ENCODE measurements around the gene FAM78A. TPM values are rescaled to one million over a fixed set of nuclear protein-coding genes. Genes with fewer than 3 reads are reported as not detected.

FAM78A gene
- total RNA-seq, 1 experiment from 2014 or later: 1.3 TPM

GRCh38 chr9:131227112-131227958, 49.0 kb downstream of the FAM78A start:
- H3K9me3 ChIP-seq (ENCODE audit: insufficient read depth, low read depth): no peaks in the 10 kb centered on the region
- H3K27ac ChIP-seq: no peak overlapping the region
- H3K9me2 ChIP-seq (ENCODE audit: insufficient read depth): no peaks in the 10 kb centered on the region
- H3K79me2 ChIP-seq (ENCODE audit: low read depth): no peaks in the 10 kb centered on the region
- H3K4me2 ChIP-seq: no peak overlapping the region
- H3K4me3 ChIP-seq: no peak overlapping the region
- no peak for DNase-seq
- H2AFZ ChIP-seq: no peak overlapping the region
- no peaks in the 10 kb centered on the region for H3K4me1 ChIP-seq (replicated peaks; ENCODE audit: insufficient read depth)
- intact Hi-C loops (cut with micrococcal nuclease; ENCODE audit: unreplicated experiment): loop anchor here (10.0 kb wide), 1 partner anchor 107 kb away; no protein-coding TSS in a partner anchor
- BruUV-seq (replicated peaks): no TSS peak
- no peak for TF ChIP-seq EZH2 (IDR thresholded peaks at IDR 0.05; ENCODE audit: low read depth)
- TF ChIP-seq CTCF (conservative IDR thresholded peaks at IDR 0.05): no peak
- H3F3A ChIP-seq (ENCODE audit: insufficient read depth, low read depth): no peaks in the 10 kb centered on the region
- CTCF ChIA-PET: interaction anchor here (0.6 kb wide), 1 partner anchor 527 kb away, joined by 4 read pairs; no protein-coding TSS in a partner anchor
- peaks cover 27% of the 10 kb centered on the region; the same call in 1 of the 2 replicates for H3K36me3 ChIP-seq (ENCODE audit: low read depth)
- no peaks in the 10 kb centered on the region for H3K27me3 ChIP-seq (ENCODE audit: insufficient read depth, low read depth)
- POLR2A ChIA-PET (ENCODE audit: unreplicated experiment): no interaction called here
- H4K20me1 ChIP-seq (ENCODE audit: insufficient read depth): peaks cover 6% of the 10 kb centered on the region; the same call in 1 of the 2 replicates

GRCh38 chr9:131226226-131226625, 50.1 kb downstream of the FAM78A start:
- intact Hi-C loops (cut with micrococcal nuclease; ENCODE audit: unreplicated experiment): loop anchor here (10.0 kb wide), 1 partner anchor 109 kb away; no protein-coding TSS in a partner anchor
- Histone ChIP-seq H3K9me3 (ENCODE audit: insufficient read depth, low read depth) (no peaks in the 10 kb centered on the region), H3K79me2 (ENCODE audit: low read depth) (no peaks in the 10 kb centered on the region), H3K27ac (no peak overlapping the region), H3K4me3 (no peak overlapping the region), H3K4me2 (no peak overlapping the region), H3K9me2 (ENCODE audit: insufficient read depth) (no peaks in the 10 kb centered on the region), H3K4me1 (replicated peaks; ENCODE audit: insufficient read depth) (no peaks in the 10 kb centered on the region), H3K36me3 (ENCODE audit: low read depth) (peaks cover 19% of the 10 kb centered on the region; the same call in 1 of the 2 replicates), H4K20me1 (ENCODE audit: insufficient read depth) (peaks cover 6% of the 10 kb centered on the region; the same call in 1 of the 2 replicates), H3F3A (ENCODE audit: insufficient read depth, low read depth) (no peaks in the 10 kb centered on the region), H2AFZ (no peak overlapping the region), H3K27me3 (ENCODE audit: insufficient read depth, low read depth) (no peaks in the 10 kb centered on the region)
- no peak for DNase-seq
- BruUV-seq (replicated peaks): no TSS peak
- ChIA-PET POLR2A (ENCODE audit: unreplicated experiment) (no interaction called here), CTCF (no interaction called here)
- TF ChIP-seq EZH2 (IDR thresholded peaks at IDR 0.05; ENCODE audit: low read depth): no peak
- no peak for TF ChIP-seq CTCF (conservative IDR thresholded peaks at IDR 0.05)

- POLR2A ChIA-PET (ENCODE audit: unreplicated experiment): no interaction called here
- BruUV-seq (replicated peaks): no TSS peak
- no peak overlapping the region for H2AFZ ChIP-seq
- no peak overlapping the region for H3K4me3 ChIP-seq
- peaks cover 11% of the 10 kb centered on the region; the same call in 1 of the 2 replicates for H3K36me3 ChIP-seq (ENCODE audit: low read depth)
- no peak for TF ChIP-seq CTCF (conservative IDR thresholded peaks at IDR 0.05)
- TF ChIP-seq EZH2 (IDR thresholded peaks at IDR 0.05; ENCODE audit: low read depth): no peak
- intact Hi-C loops (cut with micrococcal nuclease; ENCODE audit: unreplicated experiment): loop anchor here (10.0 kb wide), 1 partner anchor 112 kb away; no protein-coding TSS in a partner anchor
- CTCF ChIA-PET: no interaction called here
- H3K9me2 ChIP-seq (ENCODE audit: insufficient read depth): no peaks in the 10 kb centered on the region
- H3K79me2 ChIP-seq (ENCODE audit: low read depth): no peaks in the 10 kb centered on the region
- H3K4me1 ChIP-seq (replicated peaks; ENCODE audit: insufficient read depth): no peaks in the 10 kb centered on the region
- no peak for DNase-seq
- H4K20me1 ChIP-seq (ENCODE audit: insufficient read depth): peaks cover 6% of the 10 kb centered on the region; the same call in 1 of the 2 replicates
- H3K27ac ChIP-seq: no peak overlapping the region
- no peaks in the 10 kb centered on the region for H3K9me3 ChIP-seq (ENCODE audit: insufficient read depth, low read depth)
- H3K4me2 ChIP-seq: no peak overlapping the region
- H3F3A ChIP-seq (ENCODE audit: insufficient read depth, low read depth): no peaks in the 10 kb centered on the region
- H3K27me3 ChIP-seq (ENCODE audit: insufficient read depth, low read depth): no peaks in the 10 kb centered on the region
Observed at GRCh38 chr9:131222460-131222859, 53.9 kb downstream of the FAM78A start.

All from PC-9 (cell line).